Esophagus squamous epithelium (tissue), 5 donors: Measurements from ENCODE around the gene UHRF2. TPM values are rescaled to one million over a fixed set of nuclear protein-coding genes. Genes with fewer than 3 reads are reported as not detected.

Source experiments
- DNase-seq: peaks from one replicate; lab custom pipeline; 2025; lab: John Stamatoyannopoulos, UW
- H3K27ac ChIP-seq, 4 donors: fragments of 200-600 bp; sonication (generic); one replicate each; pipeline ENCODE4 v1.5.1; 2016 to 2019; ENCODE audit warnings: mild to moderate bottlenecking in 1 of 4
- H3K27me3 ChIP-seq, 4 donors: fragments of 200-600 bp; sonication (generic); 1 replicate in 3 of 4; 2 replicates in 1 of 4; pipeline versions ENCODE4 v1.5.1 to v1.6.0; 2017 to 2021; ENCODE audit warnings: antibody characterized with exemption in 1 of 4
- H3K36me3 ChIP-seq, 3 donors: fragments of 200-600 bp; sonication (generic); one replicate each; pipeline ENCODE4 v1.5.1; 2016 to 2019
- H3K4me1 ChIP-seq, 3 donors: fragments of 200-600 bp; sonication (generic); one replicate each; pipeline ENCODE4 v1.5.1; 2017 to 2019
- H3K4me3 ChIP-seq, 4 donors: fragments of 200-600 bp; sonication (generic); 1 replicate in 3 of 4; 2 replicates in 1 of 4; pipeline ENCODE4 v1.5.1; 2016 to 2019; ENCODE audit warnings: mild to moderate bottlenecking in 2 of 4, moderate library complexity in 1 of 4
- H3K9me3 ChIP-seq, 3 donors: fragments of 200-600 bp; sonication (generic); one replicate each; pipeline ENCODE4 v1.5.1; 2016 to 2019
- CTCF ChIP-seq, 6 experiments: fragments of 450-650 bp in 4 of 6; fragments of 200-600 bp in 2 of 6; sonication (generic) in 2 of 6; IDR thresholded peaks; one replicate each; pipeline ENCODE4 v1.5.1; 2016 to 2019; ENCODE audit warnings: antibody characterized with exemption in 6 of 6, mild to moderate bottlenecking in 4 of 6, moderate library complexity in 4 of 6
- POLR2A ChIP-seq, 4 donors: fragments of 450-650 bp; IDR thresholded peaks; one replicate each; pipeline ENCODE4 v1.6.1; 2017; ENCODE audit warnings: antibody characterized with exemption in 4 of 4, mild to moderate bottlenecking in 4 of 4, moderate library complexity in 3 of 4
- WGBS, 2 donors: methylation state at CpG; one replicate each; pipeline ENCODE4 v1.1.5; 2018; 5-methylcytosine and 5-hydroxymethylcytosine counted together
- intact Hi-C: fragments of 100-400 bp; cut with DNase I; formaldehyde crosslinking; loops from one replicate; pipeline ENCODE4 v1.15.0; 2022
- total RNA-seq, 4 donors: library from RNA; depleted of rRNA; stranded (reverse); fragments of >200 nt; gene quantifications; one replicate each; pipeline ENCODE4 v1.1.0, GENCODE V29; 2016
- donor health status: DM: yes; HTN: yes; CAD: no.

Gene UHRF2
- total RNA-seq, 4 donors from 2014 or later, result 12.9 to 51.1 (median 22.1) TPM

DNA sequence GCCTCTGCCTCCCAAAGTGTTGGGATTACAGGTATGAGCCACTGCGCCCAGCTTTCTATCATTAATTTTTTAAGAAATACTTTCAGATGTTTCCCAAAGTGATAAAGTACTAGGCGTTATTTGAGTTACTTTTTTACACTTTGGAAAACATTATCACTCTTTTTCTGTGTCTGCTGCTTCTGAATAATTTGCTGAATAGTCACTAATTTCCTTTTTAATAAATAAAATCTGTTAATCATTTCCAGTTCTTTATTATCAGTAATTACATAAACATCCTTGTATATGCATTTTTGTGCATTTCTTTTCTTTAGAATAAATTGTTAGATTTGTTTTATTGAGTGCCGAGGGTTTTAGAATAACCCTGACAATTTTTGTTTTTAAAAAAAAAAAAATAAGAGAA lies 48.6 kb downstream of the UHRF2 start:
- Histone ChIP-seq H3K36me3 (peaks cover 0 to 32% (median 0%) of the 10 kb centered on the region in 3 donors), H3K27ac (no peak overlapping the region), H3K4me3 (no peak overlapping the region), H3K9me3 (no peaks in the 10 kb centered on the region), H3K4me1 (no peaks in the 10 kb centered on the region), H3K27me3 (no peaks in the 10 kb centered on the region)
- TF ChIP-seq CTCF (IDR thresholded peaks at IDR 0.05) (no peak), POLR2A (IDR thresholded peaks at IDR 0.05) (no peak)
- 89 to 91% methylated on average over 3 of the region's 3 CpGs for WGBS, 2 donors
- intact Hi-C loops, result no loop called here
- DNase-seq, result no peak

DNA sequence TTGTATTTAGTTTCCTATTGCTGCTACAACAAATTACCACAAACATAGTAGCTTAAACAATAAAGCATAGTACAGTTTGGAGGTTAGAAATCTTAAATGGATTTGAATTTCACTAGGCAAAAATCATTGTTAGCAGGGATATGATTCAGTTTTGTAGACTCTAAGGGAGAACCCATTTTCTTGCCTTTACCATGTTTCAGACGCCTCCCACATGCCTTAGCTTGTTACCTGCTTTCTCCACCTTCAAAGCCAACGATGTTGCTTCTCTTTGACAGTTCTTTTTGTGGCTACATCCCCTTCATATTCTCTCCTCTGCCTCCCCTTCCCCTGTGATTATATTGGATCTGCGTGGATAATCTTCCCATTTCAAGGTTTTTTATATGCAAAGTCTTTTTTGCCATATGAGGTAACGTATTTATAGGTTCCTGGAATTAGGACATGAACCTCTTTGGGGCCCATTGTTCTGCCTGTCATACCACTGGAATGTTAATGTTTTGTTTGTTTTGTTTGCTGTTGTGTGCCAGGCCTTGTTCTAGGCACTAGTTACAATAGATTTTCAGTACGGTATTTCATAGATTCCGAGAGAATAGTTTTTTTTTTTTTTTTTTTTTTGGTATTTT lies 54.1 kb downstream of the UHRF2 start:
- H3K27me3 ChIP-seq, result no peaks in the 10 kb centered on the region
- intact Hi-C loops, result no loop called here
- H3K4me1 ChIP-seq, result no peaks in the 10 kb centered on the region
- DNase-seq, result no peak
- WGBS, 2 donors, result 53 to 71% methylated on average over 6 of the region's 6 CpGs
- H3K27ac ChIP-seq, result no peak overlapping the region
- peaks cover 0 to 32% (median 0%) of the 10 kb centered on the region in 3 donors for H3K36me3 ChIP-seq
- H3K4me3 ChIP-seq, result no peak overlapping the region
- TF ChIP-seq POLR2A (IDR thresholded peaks at IDR 0.05) (no peak), CTCF (IDR thresholded peaks at IDR 0.05) (no peak)
- H3K9me3 ChIP-seq, result no peaks in the 10 kb centered on the region

DNA sequence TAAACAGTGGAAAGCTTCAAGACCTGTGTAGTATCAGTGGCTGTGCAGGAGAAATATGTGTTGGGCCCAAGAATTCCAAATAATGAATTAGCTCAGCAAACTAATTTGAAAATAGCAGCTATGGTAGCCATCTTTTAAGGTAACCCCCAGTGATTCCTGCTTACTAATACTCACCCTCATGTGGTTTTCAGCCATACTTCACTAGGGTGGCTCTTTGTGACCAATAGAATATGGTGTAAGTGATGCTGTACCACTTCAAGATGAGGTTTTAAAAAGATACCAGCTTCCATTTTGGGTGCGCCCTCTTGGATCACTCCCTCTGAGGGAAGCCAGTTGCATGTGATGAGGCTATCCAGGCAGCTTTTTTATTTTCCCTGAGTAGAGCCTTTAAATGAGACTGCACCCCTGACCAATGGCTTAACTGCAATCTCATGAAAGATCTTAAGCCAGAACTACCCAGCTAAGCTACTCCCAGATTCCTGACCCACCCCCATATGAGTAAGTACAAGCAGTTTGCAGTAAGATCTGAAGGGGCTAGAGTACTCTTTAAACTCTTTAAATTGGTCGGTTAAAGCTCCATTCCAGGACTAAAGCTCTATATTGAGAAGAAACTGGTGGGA lies 58.3 kb downstream of the UHRF2 start:
- intact Hi-C loops, result no loop called here
- peaks cover 0 to 23% (median 0%) of the 10 kb centered on the region in 3 donors for H3K36me3 ChIP-seq
- H3K27me3 ChIP-seq, result no peaks in the 10 kb centered on the region
- no peak for DNase-seq
- TF ChIP-seq CTCF (IDR thresholded peaks at IDR 0.05), result no peak
- TF ChIP-seq POLR2A (IDR thresholded peaks at IDR 0.05), result no peak
- H3K27ac ChIP-seq, result no peak overlapping the region
- no peaks in the 10 kb centered on the region for H3K9me3 ChIP-seq
- WGBS, 2 donors, result 91 to 97% methylated on average over 2 of the region's 2 CpGs
- no peaks in the 10 kb centered on the region for H3K4me1 ChIP-seq
- no peak overlapping the region for H3K4me3 ChIP-seq

GRCh38 chr9:6473151-6473550 lies 60.2 kb downstream of the UHRF2 start:
- Histone ChIP-seq H3K4me1 (no peaks in the 10 kb centered on the region), H3K9me3 (no peaks in the 10 kb centered on the region), H3K27me3 (no peaks in the 10 kb centered on the region), H3K4me3 (no peak overlapping the region), H3K36me3 (peaks cover 0 to 31% (median 0%) of the 10 kb centered on the region in 3 donors), H3K27ac (no peak overlapping the region)
- 83 to 93% methylated on average over 2 of the region's 2 CpGs for WGBS, 2 donors
- TF ChIP-seq POLR2A (IDR thresholded peaks at IDR 0.05), result no peak
- no peak for TF ChIP-seq CTCF (IDR thresholded peaks at IDR 0.05)
- intact Hi-C loops, result no loop called here
- DNase-seq, result no peak

DNA sequence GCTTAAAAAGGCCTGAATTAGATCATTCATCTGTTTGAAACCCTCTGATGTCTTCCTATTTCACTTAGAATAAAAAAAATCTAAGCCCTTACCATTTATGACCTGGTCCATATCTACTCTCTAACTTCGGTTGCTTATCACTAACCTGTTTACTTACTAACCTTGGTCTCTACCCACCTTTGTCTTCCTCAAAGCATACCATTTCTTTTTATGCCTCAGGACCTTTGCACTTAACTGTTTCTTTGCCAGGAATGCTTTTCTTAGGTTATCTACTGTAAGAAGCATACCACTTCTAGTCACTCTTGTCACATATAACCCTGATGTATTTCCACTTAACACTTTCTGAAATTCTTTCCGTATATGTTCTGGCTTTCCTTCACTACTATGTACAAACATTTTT lies 67.0 kb downstream of the UHRF2 start:
- TF ChIP-seq CTCF (IDR thresholded peaks at IDR 0.05) (no peak), POLR2A (IDR thresholded peaks at IDR 0.05) (no peak)
- DNase-seq, result no peak
- no peak overlapping the region for H3K4me3 ChIP-seq
- 74 to 90% methylated on average over 2 of the region's 2 CpGs for WGBS, 2 donors
- H3K27me3 ChIP-seq, result no peaks in the 10 kb centered on the region
- H3K4me1 ChIP-seq, result no peaks in the 10 kb centered on the region
- H3K36me3 ChIP-seq, result peaks cover 0 to 93% (median 4%) of the 10 kb centered on the region in 3 donors
- no peaks in the 10 kb centered on the region for H3K9me3 ChIP-seq
- intact Hi-C loops, result no loop called here
- no peak overlapping the region for H3K27ac ChIP-seq
